H9 (cell line): Measurements from ENCODE around the gene TCEAL5. TPM values are rescaled to one million over a fixed set of nuclear protein-coding genes. Genes with fewer than 3 reads are reported as not detected.
A peak's percentile ranks its signal among the peaks of the same experiment; 100 is the strongest.

Source experiments
- DNase-seq: peaks from one replicate; pipeline ENCODE4 v3.0.0-alpha.2; 2017
- H2AFZ ChIP-seq: one replicate; pipeline ENCODE4 v1.6.1; 2013; ENCODE audit warnings: mild to moderate bottlenecking, low read length, control low read depth, moderate library complexity
- H2AK5ac ChIP-seq: 2 replicates; pipeline ENCODE4 v1.6.1; 2013; ENCODE audit warnings: low read length, control low read depth, mixed read lengths; ENCODE audit not compliant: insufficient read length
- H2BK120ac ChIP-seq: one replicate; pipeline ENCODE4 v1.6.1; 2013; ENCODE audit warnings: low read depth, mild to moderate bottlenecking, low read length, control low read depth, inconsistent platforms; ENCODE audit not compliant: poor library complexity, severe bottlenecking
- H2BK12ac ChIP-seq: 2 replicates; pipeline ENCODE4 v1.6.1; 2013; ENCODE audit warnings: low read length, control low read depth, mixed read lengths, low read depth; ENCODE audit not compliant: insufficient read length
- H2BK15ac ChIP-seq: 2 replicates; pipeline ENCODE4 v1.6.1; 2013; ENCODE audit warnings: low read depth, low read length, control low read depth
- H2BK20ac ChIP-seq: one replicate; pipeline ENCODE4 v1.6.1; 2013; ENCODE audit warnings: low read depth, mild to moderate bottlenecking, low read length, control low read depth, inconsistent platforms; ENCODE audit not compliant: poor library complexity, severe bottlenecking
- H2BK5ac ChIP-seq: 2 replicates; pipeline ENCODE4 v1.6.1; 2013; ENCODE audit warnings: low read length, control low read depth, mixed read lengths; ENCODE audit not compliant: insufficient read length
- H3K14ac ChIP-seq: 2 replicates; pipeline ENCODE4 v1.6.1; 2013; ENCODE audit warnings: low read length, control low read depth; ENCODE audit not compliant: insufficient read depth
- H3K18ac ChIP-seq: 2 replicates; pipeline ENCODE4 v1.6.1; 2013; ENCODE audit warnings: low read depth, mild to moderate bottlenecking, mixed read lengths, low read length, control low read depth; ENCODE audit not compliant: insufficient read length
- H3K23ac ChIP-seq: 2 replicates; pipeline ENCODE4 v1.6.1; 2013; ENCODE audit warnings: low read length, control low read depth, mixed read lengths, low read depth; ENCODE audit not compliant: insufficient read length
- H3K23me2 ChIP-seq: 2 replicates; pipeline ENCODE4 v1.6.1; 2013; ENCODE audit warnings: low read depth, mild to moderate bottlenecking, mixed read lengths, low read length, control low read depth; ENCODE audit not compliant: insufficient read length, poor library complexity, severe bottlenecking
- H3K27ac ChIP-seq: 2 replicates; pipeline ENCODE4 v1.5.1; 2013; ENCODE audit warnings: low read length, control low read depth, mixed read lengths, low read depth; ENCODE audit not compliant: insufficient read length
- H3K27me3 ChIP-seq: 2 replicates; pipeline ENCODE4 v1.6.1; 2013; ENCODE audit warnings: low read length, control low read depth, inconsistent platforms; ENCODE audit not compliant: insufficient read depth
- H3K4ac ChIP-seq: 2 replicates; pipeline ENCODE4 v1.6.1; 2013; ENCODE audit warnings: low read depth, mild to moderate bottlenecking, control low read depth, inconsistent platforms, low read length, moderate library complexity
- H3K4me1 ChIP-seq: 2 replicates; pipeline ENCODE4 v1.6.1; 2013; ENCODE audit warnings: low read length, control low read depth, inconsistent platforms; ENCODE audit not compliant: insufficient read depth
- H3K4me2 ChIP-seq: 2 replicates; pipeline ENCODE4 v1.6.1; 2013; ENCODE audit warnings: low read length, control low read depth, mixed read lengths; ENCODE audit not compliant: insufficient read length, insufficient read depth
- H3K56ac ChIP-seq: 2 replicates; pipeline ENCODE4 v1.6.1; 2013; ENCODE audit warnings: low read depth, mild to moderate bottlenecking, mixed read lengths, low read length, control low read depth; ENCODE audit not compliant: insufficient read length
- H3K79me1 ChIP-seq: 2 replicates; pipeline ENCODE4 v1.6.1; 2013; ENCODE audit warnings: low read depth, mild to moderate bottlenecking, moderate library complexity, low read length, control low read depth, inconsistent platforms; ENCODE audit not compliant: insufficient read depth, poor library complexity, severe bottlenecking
- H3K79me2 ChIP-seq: 2 replicates; pipeline ENCODE4 v1.6.1; 2013; ENCODE audit warnings: low read length, control low read depth, inconsistent platforms; ENCODE audit not compliant: insufficient read depth
- H3K9ac ChIP-seq: 2 replicates; pipeline ENCODE4 v1.6.1; 2013; ENCODE audit warnings: low read length, control low read depth, mixed read lengths; ENCODE audit not compliant: insufficient read length; ENCODE audit errors: extremely low read depth
- H3K9me3 ChIP-seq: one replicate; pipeline ENCODE4 v1.6.1; 2013; ENCODE audit warnings: low read depth, low read length, inconsistent platforms; ENCODE audit not compliant: control insufficient read depth
- H3T11ph ChIP-seq: one replicate; pipeline ENCODE4 v1.6.1; 2013; ENCODE audit warnings: mild to moderate bottlenecking, low read length, control low read depth, inconsistent platforms
- H4K20me1 ChIP-seq: one replicate; pipeline ENCODE4 v1.6.1; 2013; ENCODE audit not compliant: control insufficient read depth, insufficient read length, insufficient read depth
- H4K5ac ChIP-seq: 2 replicates; pipeline ENCODE4 v1.6.1; 2013; ENCODE audit warnings: low read depth, mild to moderate bottlenecking, mixed read lengths, low read length, control low read depth; ENCODE audit not compliant: insufficient read length
- H4K8ac ChIP-seq: replicated peaks from 2 replicates; pipeline ENCODE4 v1.6.1; 2013; ENCODE audit warnings: low read length, control low read depth, mixed read lengths, low read depth; ENCODE audit not compliant: insufficient read length
- H4K91ac ChIP-seq: 2 replicates; pipeline ENCODE4 v1.6.1; 2013; ENCODE audit warnings: low read depth, mild to moderate bottlenecking, moderate library complexity, mixed read lengths, low read length, control low read depth; ENCODE audit not compliant: insufficient read length
- H3K27ac Mint-ChIP-seq, 3 experiments: 2 replicates in 2 of 3; 3 replicates in 1 of 3; pipeline ENCODE4 v1.8.0; 2020 to 2021; ENCODE audit warnings: mixed read lengths in 3 of 3, mild to moderate bottlenecking in 1 of 3, moderate library complexity in 1 of 3
- H3K27me3 Mint-ChIP-seq: 2 replicates; pipeline ENCODE4 v1.8.0; 2021; ENCODE audit warnings: low read depth, mild to moderate bottlenecking, moderate library complexity, mixed read lengths
- H3K36me3 Mint-ChIP-seq, 3 experiments: 2 replicates in 2 of 3; 3 replicates in 1 of 3; pipeline ENCODE4 v1.8.0; 2020 to 2021; ENCODE audit warnings: low read depth in 3 of 3, mixed read lengths in 3 of 3; ENCODE audit not compliant: insufficient read depth in 1 of 3
- H3K4me1 Mint-ChIP-seq, 2 experiments: 2 replicates each; pipeline ENCODE4 v1.8.0; 2020; ENCODE audit warnings: mixed read lengths in 2 of 2
- H3K4me3 Mint-ChIP-seq, 2 experiments: 2 replicates in 1 of 2; 3 replicates in 1 of 2; pipeline ENCODE4 v1.8.0; 2020 to 2021; ENCODE audit warnings: mild to moderate bottlenecking in 2 of 2, mixed read lengths in 2 of 2, moderate library complexity in 1 of 2
- H3K9me3 Mint-ChIP-seq, 2 experiments: 2 replicates in 1 of 2; 3 replicates in 1 of 2; pipeline ENCODE4 v1.8.0; 2020; ENCODE audit warnings: mild to moderate bottlenecking in 2 of 2, mixed read lengths in 2 of 2, moderate library complexity in 1 of 2
- CTCF ChIP-seq: fragments of 200-600 bp; sonication (generic); conservative IDR thresholded peaks from 3 replicates; pipeline ENCODE4 v1.8.0; 2021; ENCODE audit warnings: antibody characterized with exemption, mild to moderate bottlenecking
- WGBS: extraction: QIAGEN DNeasy Blood & Tissue Kit; methylation state at CpG from one replicate; pipeline ENCODE4 v1.1.7; 2013; ENCODE audit warnings: missing lambda C conversion rate, low lambda C conversion rate, mixed read lengths; ENCODE audit not compliant: insufficient read length; ENCODE audit errors: extremely low coverage; 5-methylcytosine and 5-hydroxymethylcytosine counted together
- total RNA-seq: library from RNA; stranded (reverse); gene quantifications from 2 replicates; pipeline ENCODE4 v1.2.1, GENCODE V29; 2021

Gene TCEAL5
- total RNA-seq, 1 experiment from 2014 or later: not detected

DNA sequence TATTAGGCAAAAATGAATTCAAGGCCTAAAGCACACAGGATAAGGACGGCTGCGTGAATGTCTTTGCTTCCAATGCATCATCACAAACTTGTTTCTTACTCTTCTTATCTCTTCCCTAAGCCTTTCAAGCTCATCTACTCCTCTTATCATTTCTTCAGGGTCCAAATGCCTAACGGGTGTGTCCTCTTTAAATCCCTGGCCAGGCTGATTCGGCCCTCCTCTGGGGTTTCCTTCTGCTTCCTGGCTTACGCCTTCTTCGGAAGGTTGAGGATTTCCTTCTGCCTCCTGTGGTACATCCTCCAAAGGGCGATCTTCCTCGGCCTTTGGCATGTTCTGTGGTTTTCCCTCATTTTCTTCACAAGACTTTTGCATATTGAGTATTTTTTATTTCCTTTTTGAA is 22.9 kb downstream of the TCEAL5 start:
- no peak for TF ChIP-seq CTCF
- Histone ChIP-seq H3K14ac (no peak overlapping the region), H2BK20ac (no peak overlapping the region), H3K9me3 (no peaks in the 10 kb centered on the region), H3K9ac (peak overlapping the region; percentile 81), H4K5ac (no peak overlapping the region), H3K79me1 (no peaks in the 10 kb centered on the region), H3K23me2 (peaks cover 4% of the 10 kb centered on the region), H3K4me2 (peak overlapping the region; percentile 58), H3T11ph (no peak overlapping the region), H2BK12ac (no peak overlapping the region), H2AK5ac (no peak overlapping the region), H3K79me2 (no peaks in the 10 kb centered on the region), H3K4ac (no peak overlapping the region), H3K18ac (no peak overlapping the region), H4K20me1 (no peaks in the 10 kb centered on the region), H2BK120ac (no peak overlapping the region), H3K27me3 (no peaks in the 10 kb centered on the region), H4K91ac (no peak overlapping the region), H3K27ac (peak overlapping the region; percentile 77), H4K8ac (no peak overlapping the region), H3K56ac (no peak overlapping the region), H2AFZ (no peak overlapping the region), H3K4me1 (0 out of 2 replicates have a peak, but pooled peaks cover 2% of the 10 kb centered on the region), H2BK15ac (no peak overlapping the region), H3K23ac (no peak overlapping the region), H2BK5ac (no peak overlapping the region)
- H3K27me3 Mint-ChIP-seq: peaks cover 1% of the 10 kb centered on the region; the same call in 1 of the 2 replicates
- peaks cover 2 to 49% of the 10 kb centered on the region in 2 experiments; a peak in 4 of 5 replicates for H3K9me3 Mint-ChIP-seq
- peaks cover 7 to 20% of the 10 kb centered on the region in 2 experiments; a peak in 3 of 4 replicates for H3K4me1 Mint-ChIP-seq
- no peak for DNase-seq
- no CpG with 5 or more reads among the region's 8 CpGs for WGBS
- H3K36me3 Mint-ChIP-seq: peaks cover 16 to 19% (median 17%) of the 10 kb centered on the region in 3 experiments
- H3K4me3 Mint-ChIP-seq: peak overlapping the region; percentile 82 to 89
- H3K27ac Mint-ChIP-seq: peak overlapping the region; percentile 97 to 99 (median 98)
